Measurements from ENCODE around the gene COL4A4. TPM values are rescaled to one million over a fixed set of nuclear protein-coding genes. Genes with fewer than 3 reads are reported as not detected.

Gene COL4A4
- total and polyA plus RNA-seq, 2 donors (not counting 3 experiments of a cell fraction or from before 2014, with no cell fraction given): not detected

- FAIRE-seq: no peak
- Histone ChIP-seq H3K36me3 (ENCODE audit: control insufficient read depth in 2 of 2, extremely low read depth in 1 of 2, insufficient read depth in 2 of 2, low read length in 2 of 2) (no peaks in the 10 kb centered on the region), H3K9me3 (replicated peaks; ENCODE audit: control insufficient read depth, insufficient read depth, low read length) (no peaks in the 10 kb centered on the region), H3K9me1 (replicated peaks; ENCODE audit: control insufficient read depth, extremely low read depth, insufficient read depth, low read length) (no peaks in the 10 kb centered on the region), H3K4me2 (ENCODE audit: insufficient read depth, low read length) (no peak overlapping the region), H3K4me3 (replicated peaks in 1 of 3; ENCODE audit: insufficient read depth in 1 of 3, low read depth in 1 of 3, low read length in 3 of 3) (no peak overlapping the region), H3K4me1 (ENCODE audit: control insufficient read depth, extremely low read depth, insufficient read depth, low read length) (no peaks in the 10 kb centered on the region), H3K79me2 (ENCODE audit: control insufficient read depth, insufficient read depth, low read length) (no peaks in the 10 kb centered on the region), H3K27me3 (ENCODE audit: control insufficient read depth in 2 of 2, insufficient read depth in 2 of 2, low read length in 2 of 2) (no peaks in the 10 kb centered on the region), H2AFZ (ENCODE audit: low read depth, low read length) (no peak overlapping the region), H4K20me1 (replicated peaks; ENCODE audit: control insufficient read depth, extremely low read depth, insufficient read depth, low read length) (no peaks in the 10 kb centered on the region), H3K27ac (ENCODE audit: insufficient read depth, low read depth, low read length) (no peak overlapping the region), H3K9ac (replicated peaks; ENCODE audit: extremely low read depth, insufficient read depth, low read length) (no peak overlapping the region)
- BruUV-seq (replicated peaks): no TSS peak
- ChIA-PET CTCF (no interaction called here), POLR2A (no interaction called here)
- intact Hi-C loops (cut with micrococcal nuclease): no loop called here
- dilution Hi-C loops (cut with MboI; ENCODE audit: extremely low pct_ligation_motif_present, low sequenced_read_pairs): no loop called here
- DNase-seq (ENCODE audit: low read depth, low spot score): no peak
- TF ChIP-seq MYC (IDR thresholded peaks at IDR 0.05; ENCODE audit: low read depth, low read length): no peak
- TF ChIP-seq FOS (IDR thresholded peaks at IDR 0.05; ENCODE audit: borderline replicate concordance, insufficient read depth, low read length): no peak
- TF ChIP-seq GATA2 (IDR thresholded peaks at IDR 0.05; ENCODE audit: insufficient read depth, insufficient read length, low read depth, low read length): no peak
- no peak for TF ChIP-seq EZH2 (IDR thresholded peaks at IDR 0.05; ENCODE audit: borderline replicate concordance, low read depth, low read length, severe bottlenecking)
- TF ChIP-seq POLR2AphosphoS5 (IDR thresholded peaks at IDR 0.05; ENCODE audit: insufficient read depth, low read depth, low read length): no peak
- no peak for TF ChIP-seq POLR2A (IDR thresholded peaks at IDR 0.05; ENCODE audit: low read depth, low read length)
- TF ChIP-seq JUN (IDR thresholded peaks at IDR 0.05; ENCODE audit: borderline replicate concordance, insufficient read depth, insufficient read length, low read depth): no peak
- TF ChIP-seq, protein P1, sequence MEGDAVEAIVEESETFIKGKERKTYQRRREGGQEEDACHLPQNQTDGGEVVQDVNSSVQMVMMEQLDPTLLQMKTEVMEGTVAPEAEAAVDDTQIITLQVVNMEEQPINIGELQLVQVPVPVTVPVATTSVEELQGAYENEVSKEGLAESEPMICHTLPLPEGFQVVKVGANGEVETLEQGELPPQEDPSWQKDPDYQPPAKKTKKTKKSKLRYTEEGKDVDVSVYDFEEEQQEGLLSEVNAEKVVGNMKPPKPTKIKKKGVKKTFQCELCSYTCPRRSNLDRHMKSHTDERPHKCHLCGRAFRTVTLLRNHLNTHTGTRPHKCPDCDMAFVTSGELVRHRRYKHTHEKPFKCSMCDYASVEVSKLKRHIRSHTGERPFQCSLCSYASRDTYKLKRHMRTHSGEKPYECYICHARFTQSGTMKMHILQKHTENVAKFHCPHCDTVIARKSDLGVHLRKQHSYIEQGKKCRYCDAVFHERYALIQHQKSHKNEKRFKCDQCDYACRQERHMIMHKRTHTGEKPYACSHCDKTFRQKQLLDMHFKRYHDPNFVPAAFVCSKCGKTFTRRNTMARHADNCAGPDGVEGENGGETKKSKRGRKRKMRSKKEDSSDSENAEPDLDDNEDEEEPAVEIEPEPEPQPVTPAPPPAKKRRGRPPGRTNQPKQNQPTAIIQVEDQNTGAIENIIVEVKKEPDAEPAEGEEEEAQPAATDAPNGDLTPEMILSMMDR (IDR thresholded peaks at IDR 0.05; ENCODE audit: extremely low read depth in 1 of 2, insufficient read depth in 1 of 2, low read depth in 1 of 2, low read length in 2 of 2): no peak
- TF ChIP-seq MAX (IDR thresholded peaks at IDR 0.05; ENCODE audit: insufficient read depth, insufficient read length): no peak
These were observed 120.0 kb downstream of the COL4A4 start for GRCh38 chr2:227043981-227044380.
